Measurements from ENCODE around the gene TCF12. TPM values are rescaled to one million over a fixed set of nuclear protein-coding genes. Genes with fewer than 3 reads are reported as not detected.
A peak's percentile ranks its signal among the peaks of the same experiment; 100 is the strongest.
"Not testable (repeated sequence)": the region's sequence is repeated elsewhere in the genome, so short reads cannot be mapped to it uniquely, and the experiment has no call there.

TCF12 gene
- polyA plus RNA-seq, 3 donors from 2014 or later = 34.7 to 79.4 (median 57.6) TPM

DNA sequence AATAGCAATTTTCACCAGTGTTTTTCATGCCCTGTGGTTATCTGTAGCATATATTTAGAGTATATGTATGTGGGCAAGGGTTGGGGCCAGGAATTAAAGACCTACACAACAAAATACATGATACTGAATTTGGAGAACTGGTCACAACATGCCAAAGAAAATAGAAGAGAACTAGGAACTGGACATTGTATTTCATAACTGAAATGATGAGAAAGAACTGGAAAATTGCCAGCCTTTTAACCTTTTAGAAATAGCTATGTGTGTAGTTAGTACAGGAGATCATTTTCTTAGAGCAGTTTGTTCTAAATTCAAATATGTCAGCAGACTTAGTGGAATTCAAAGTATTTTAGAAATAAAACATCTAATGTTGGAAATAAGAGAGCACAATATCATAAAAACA lies 230.8 kb downstream of the TCF12 start:
- no peak for DNase-seq
- peaks cover 20 to 28% (median 22%) of the 10 kb centered on the region in 3 donors for H3K36me3 Mint-ChIP-seq
- peaks cover 9 to 33% of the 10 kb centered on the region in 2 donors for H3K4me1 Mint-ChIP-seq
- no peak overlapping the region for H3K27ac Mint-ChIP-seq
- H3K4me3 Mint-ChIP-seq = no peak overlapping the region
- H3K9me3 Mint-ChIP-seq = peaks cover 0 to 12% (median 7%) of the 10 kb centered on the region in 6 donors
- H3K27me3 Mint-ChIP-seq (ENCODE audit: low read depth in 3 of 3) = peaks cover 0 to 6% (median 2%) of the 10 kb centered on the region in 3 donors

GRCh38 chr15:57150066-57150865 lies 231.8 kb downstream of the TCF12 start:
- Mint-ChIP-seq H3K27ac (no peak overlapping the region), H3K9me3 (peaks cover 0 to 12% (median 7%) of the 10 kb centered on the region in 6 donors), H3K4me3 (no peak overlapping the region), H3K27me3 (ENCODE audit: low read depth in 3 of 3) (peaks cover 0 to 6% (median 0%) of the 10 kb centered on the region in 3 donors), H3K36me3 (peaks cover 20 to 28% (median 24%) of the 10 kb centered on the region in 3 donors), H3K4me1 (peaks cover 9 to 36% of the 10 kb centered on the region in 2 donors)
- DNase-seq = no peak

- not testable (repeated sequence) for H3K27me3 Mint-ChIP-seq (ENCODE audit: low read depth in 3 of 3); H3K4me3 Mint-ChIP-seq; DNase-seq
- Mint-ChIP-seq H3K9me3 (peaks cover 0 to 12% (median 7%) of the 10 kb centered on the region in 6 donors), H3K27ac (peak overlapping the region in 1 of 6 donors; percentile 69), H3K36me3 (peaks cover 20 to 28% (median 24%) of the 10 kb centered on the region in 3 donors), H3K4me1 (peaks cover 9 to 36% of the 10 kb centered on the region in 2 donors)
These were observed 232.4 kb downstream of the TCF12 start for GRCh38 chr15:57150866-57151203.

DNA sequence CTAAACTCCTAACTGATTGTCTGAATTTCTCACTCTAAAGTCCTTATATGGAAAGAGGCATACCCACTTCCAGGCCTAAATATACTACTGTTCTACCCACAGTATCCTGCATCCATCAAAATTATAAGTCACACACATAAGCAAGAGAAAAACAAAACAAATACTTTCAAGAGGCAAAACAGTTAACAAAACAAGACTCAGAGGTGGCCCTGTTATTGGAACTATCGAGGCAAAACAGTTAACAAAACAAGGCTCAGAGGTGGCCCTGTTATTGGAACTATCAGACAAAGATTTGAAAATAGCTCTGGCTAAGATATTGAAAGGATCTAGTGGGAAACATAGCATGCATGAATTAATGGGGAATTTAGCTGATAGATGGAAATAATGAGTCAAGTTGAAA lies 233.7 kb downstream of the TCF12 start:
- H3K36me3 Mint-ChIP-seq = peaks cover 20 to 28% (median 24%) of the 10 kb centered on the region in 3 donors

DNA sequence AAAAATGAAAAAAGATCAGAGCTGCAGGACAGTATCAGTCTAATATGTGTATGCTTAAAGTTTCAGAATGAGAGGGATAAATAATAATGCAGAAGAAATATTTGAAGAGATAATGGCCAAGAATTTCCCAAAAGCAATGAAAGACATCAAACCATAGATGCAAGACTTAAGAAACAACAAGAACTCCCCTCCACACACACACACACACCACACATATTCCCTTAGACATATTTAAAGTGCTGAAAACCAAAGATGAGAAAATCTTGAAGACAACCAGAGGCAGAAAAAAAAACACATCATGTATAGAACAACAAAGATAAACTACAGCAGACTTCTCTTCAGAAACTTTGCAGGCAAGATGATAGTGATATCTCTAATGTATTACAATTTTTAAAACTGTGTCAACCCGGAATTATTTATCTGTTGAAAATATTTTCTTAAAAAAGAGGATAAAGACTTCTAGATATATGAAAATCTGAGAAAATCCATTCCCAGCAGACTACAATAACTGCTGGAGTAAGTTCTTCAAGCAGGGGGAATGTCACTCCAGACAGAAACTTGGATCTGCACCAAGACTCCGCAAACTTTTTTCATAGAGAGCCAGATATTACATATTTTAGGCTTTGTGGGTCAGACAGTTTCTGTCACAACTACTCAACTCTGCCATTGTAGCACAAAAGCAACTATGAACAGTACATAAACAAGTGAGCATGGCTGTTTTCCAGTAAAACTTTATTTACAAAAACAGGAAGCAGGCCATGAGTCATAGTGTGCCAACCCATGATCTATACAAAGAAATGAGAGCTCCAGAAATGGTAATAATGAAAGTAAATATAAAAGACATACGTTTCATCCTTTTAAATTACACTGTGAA lies 234.5 kb downstream of the TCF12 start:
- Mint-ChIP-seq H3K4me3 (peak overlapping the region in 1 of 5 donors; percentile 9), H3K27ac (peak overlapping the region in 2 of 6 donors; percentile 42 to 46), H3K4me1 (peaks cover 3 to 36% of the 10 kb centered on the region in 2 donors), H3K9me3 (peaks cover 0 to 12% (median 7%) of the 10 kb centered on the region in 6 donors), H3K27me3 (ENCODE audit: low read depth in 3 of 3) (peaks cover 0 to 4% (median 0%) of the 10 kb centered on the region in 3 donors), H3K36me3 (peaks cover 20 to 28% (median 24%) of the 10 kb centered on the region in 3 donors)
- DNase-seq = no peak

More for the DNA sequence above, 233.7 kb downstream of the TCF12 start:
- H3K4me1 Mint-ChIP-seq = peaks cover 5 to 36% of the 10 kb centered on the region in 2 donors
- peaks cover 0 to 12% (median 7%) of the 10 kb centered on the region in 6 donors for H3K9me3 Mint-ChIP-seq
- peak overlapping the region in 1 of 6 donors; percentile 46 for H3K27ac Mint-ChIP-seq
- H3K27me3 Mint-ChIP-seq (ENCODE audit: low read depth in 3 of 3) = peaks cover 0 to 6% (median 0%) of the 10 kb centered on the region in 3 donors
- DNase-seq = no peak
- no peak overlapping the region for H3K4me3 Mint-ChIP-seq

- H3K4me3 Mint-ChIP-seq = no peak overlapping the region
- H3K27ac Mint-ChIP-seq = no peak overlapping the region
- H3K36me3 Mint-ChIP-seq = peaks cover 12 to 19% (median 15%) of the 10 kb centered on the region in 3 donors
- peaks cover 5 to 27% of the 10 kb centered on the region in 2 donors for H3K4me1 Mint-ChIP-seq
- peaks cover 0 to 4% (median 0%) of the 10 kb centered on the region in 3 donors for H3K27me3 Mint-ChIP-seq (ENCODE audit: low read depth in 3 of 3)
- peaks cover 0 to 10% (median 3%) of the 10 kb centered on the region in 6 donors for H3K9me3 Mint-ChIP-seq
- DNase-seq = no peak
These were observed 237.9 kb downstream of the TCF12 start for GRCh38 chr15:57156210-57156884.

GRCh38 chr15:57158589-57158988 lies 240.1 kb downstream of the TCF12 start:
- H3K4me1 Mint-ChIP-seq = peaks cover 2 to 11% of the 10 kb centered on the region in 2 donors
- H3K4me3 Mint-ChIP-seq = no peak overlapping the region
- DNase-seq = no peak
- no peak overlapping the region for H3K27ac Mint-ChIP-seq
- H3K36me3 Mint-ChIP-seq = peaks cover 0 to 3% (median 2%) of the 10 kb centered on the region in 3 donors
- H3K27me3 Mint-ChIP-seq (ENCODE audit: low read depth in 3 of 3) = peaks cover 0 to 2% (median 0%) of the 10 kb centered on the region in 3 donors
- H3K9me3 Mint-ChIP-seq = no peaks in the 10 kb centered on the region

DNA sequence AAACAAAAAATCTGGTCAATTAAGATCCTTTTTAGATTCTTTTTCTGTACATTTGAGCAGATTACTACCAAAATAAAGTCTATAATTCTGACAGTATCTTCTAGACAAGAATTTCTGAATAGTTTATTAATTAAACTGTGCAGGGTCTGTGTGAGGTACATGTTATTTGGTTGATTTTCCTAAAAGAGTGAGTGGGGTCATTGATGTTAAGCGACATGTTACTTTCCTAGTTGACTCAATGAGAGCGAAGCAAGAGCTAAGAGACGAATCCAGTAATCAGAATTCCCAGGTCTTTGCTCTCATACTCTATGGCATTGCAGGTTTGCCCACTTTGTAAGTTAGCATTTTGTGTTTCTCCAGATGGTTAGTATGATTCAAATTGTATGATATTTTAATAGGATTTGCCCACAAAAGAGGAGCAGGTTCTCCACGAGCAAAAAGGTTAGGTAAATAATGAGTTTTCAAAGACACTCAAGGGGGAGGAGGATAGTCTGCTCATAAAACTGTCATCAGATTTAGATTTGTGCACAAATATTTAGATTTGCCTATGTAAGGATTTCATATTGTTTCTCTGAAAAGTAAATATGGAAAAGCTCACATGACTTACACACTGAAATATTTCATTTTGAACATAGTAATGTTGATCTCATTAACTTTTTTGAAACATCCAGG lies 240.7 kb downstream of the TCF12 start:
- DNase-seq = no peak
- no peak overlapping the region for H3K4me3 Mint-ChIP-seq
- peaks cover 0 to 5% (median 4%) of the 10 kb centered on the region in 3 donors for H3K36me3 Mint-ChIP-seq
- peaks cover 2 to 10% of the 10 kb centered on the region in 2 donors for H3K4me1 Mint-ChIP-seq
- no peaks in the 10 kb centered on the region for H3K9me3 Mint-ChIP-seq
- H3K27ac Mint-ChIP-seq = peak overlapping the region in 1 of 6 donors; percentile 12
- no peaks in the 10 kb centered on the region for H3K27me3 Mint-ChIP-seq (ENCODE audit: low read depth in 3 of 3)

- DNase-seq = no peak
- H3K4me1 Mint-ChIP-seq = peaks cover 2 to 6% of the 10 kb centered on the region in 2 donors
- no peak overlapping the region for H3K27ac Mint-ChIP-seq
- H3K27me3 Mint-ChIP-seq (ENCODE audit: low read depth in 3 of 3) = no peaks in the 10 kb centered on the region
- no peak overlapping the region for H3K4me3 Mint-ChIP-seq
- no peaks in the 10 kb centered on the region for H3K9me3 Mint-ChIP-seq
- peaks cover 0 to 6% (median 4%) of the 10 kb centered on the region in 3 donors for H3K36me3 Mint-ChIP-seq
These were observed 241.3 kb downstream of the TCF12 start for GRCh38 chr15:57159767-57160166.

DNA sequence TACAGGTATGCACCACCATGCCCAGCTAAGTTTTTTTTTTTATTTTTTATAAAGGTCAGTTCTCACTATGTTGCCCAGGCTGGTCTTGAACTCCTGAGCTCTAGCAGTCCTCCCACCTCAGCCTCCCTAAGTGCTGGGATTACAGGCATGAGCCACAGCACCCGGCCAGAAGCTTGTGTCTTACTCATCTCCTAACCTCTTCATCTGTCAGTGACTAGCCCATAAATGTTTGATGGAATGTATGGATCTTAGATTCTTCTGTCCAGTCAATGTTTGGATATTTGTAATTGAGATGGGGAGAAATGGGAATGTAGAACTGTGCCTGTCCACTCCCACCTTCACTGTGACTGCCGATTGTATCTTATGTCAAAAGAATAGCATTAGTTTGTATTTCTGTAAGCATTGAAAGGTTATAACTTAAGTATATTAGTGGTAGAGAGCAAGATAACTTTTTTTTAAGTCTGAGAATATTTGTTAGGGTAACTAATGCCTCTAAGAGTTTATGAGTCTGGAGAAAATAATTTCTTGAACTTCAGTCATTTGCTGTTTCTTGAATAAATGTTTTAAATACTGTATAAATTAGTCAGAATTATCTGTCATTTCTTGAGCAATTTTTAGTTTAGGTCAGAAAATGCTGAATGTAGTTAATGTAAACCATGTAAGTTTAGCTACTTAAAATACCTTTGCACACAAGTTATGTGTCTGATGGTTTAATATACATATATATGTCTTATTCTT lies 242.5 kb downstream of the TCF12 start:
- no peak overlapping the region for H3K4me3 Mint-ChIP-seq
- peaks cover 0 to 6% (median 4%) of the 10 kb centered on the region in 3 donors for H3K36me3 Mint-ChIP-seq
- H3K27ac Mint-ChIP-seq = no peak overlapping the region
- peaks cover 2 to 6% of the 10 kb centered on the region in 2 donors for H3K4me1 Mint-ChIP-seq
- no peaks in the 10 kb centered on the region for H3K9me3 Mint-ChIP-seq
- no peak for DNase-seq
- H3K27me3 Mint-ChIP-seq (ENCODE audit: low read depth in 3 of 3) = no peaks in the 10 kb centered on the region

DNA sequence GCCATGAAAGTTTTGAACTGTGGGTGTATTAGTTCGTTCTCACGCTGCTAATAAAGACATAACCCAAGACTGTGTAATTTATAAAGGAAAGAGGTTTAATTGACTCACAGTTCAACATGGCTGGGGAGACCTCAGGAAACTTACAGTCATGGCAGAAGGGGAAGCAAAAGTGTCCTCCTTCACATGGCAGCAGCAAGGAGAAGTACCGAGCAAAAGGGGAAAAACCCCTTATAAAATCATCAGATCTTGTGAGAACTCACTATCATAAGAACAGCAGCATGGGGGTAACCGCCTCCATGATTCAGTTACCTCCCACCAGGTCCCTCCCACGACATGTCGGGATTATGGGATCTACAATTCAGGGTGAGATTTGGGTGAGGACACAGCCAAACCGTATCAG lies 245.8 kb downstream of the TCF12 start:
- not testable (repeated sequence) for H3K27ac Mint-ChIP-seq; H3K9me3 Mint-ChIP-seq; DNase-seq; H3K27me3 Mint-ChIP-seq (ENCODE audit: low read depth in 3 of 3); H3K4me3 Mint-ChIP-seq; H3K4me1 Mint-ChIP-seq
- peaks cover 3 to 13% (median 13%) of the 10 kb centered on the region in 3 donors for H3K36me3 Mint-ChIP-seq

GRCh38 chr15:57165992-57166391 lies 247.5 kb downstream of the TCF12 start:
- H3K27ac Mint-ChIP-seq = no peak overlapping the region
- H3K9me3 Mint-ChIP-seq = no peaks in the 10 kb centered on the region

More at GRCh38 chr15:57165992-57166391, 247.5 kb downstream of the TCF12 start:
- no peak for DNase-seq
- Mint-ChIP-seq H3K27me3 (ENCODE audit: low read depth in 3 of 3) (peaks cover 0 to 2% (median 0%) of the 10 kb centered on the region in 3 donors), H3K4me1 (peaks cover 0 to under 1% of the 10 kb centered on the region in 2 donors), H3K4me3 (no peak overlapping the region), H3K36me3 (peaks cover 3 to 13% (median 13%) of the 10 kb centered on the region in 3 donors)
